ENCODE measurements around the gene PRDM15. TPM values are rescaled to one million over a fixed set of nuclear protein-coding genes. Genes with fewer than 3 reads are reported as not detected.

PRDM15 gene
- total RNA-seq, 1 experiment from 2014 or later: 11.2 TPM

- CTCF ChIA-PET: no interaction called here
- no peaks in the 10 kb centered on the region for H3K9me3 ChIP-seq (ENCODE audit: control insufficient read depth, insufficient read depth, low read depth, low read length)
- POLR2A ChIA-PET: no interaction called here
- intact Hi-C loops (cut with micrococcal nuclease; ENCODE audit: unreplicated experiment): no loop called here
- no peaks in the 10 kb centered on the region for H3K4me1 ChIP-seq (ENCODE audit: control insufficient read depth, insufficient read depth, low read length)
- DNase-seq (ENCODE audit: low read depth, low spot score) (no peak), ATAC-seq (no peak)
- BruUV-seq (replicated peaks): no TSS peak
- H3K4me3 ChIP-seq (ENCODE audit: low read depth in 2 of 2, low read length in 2 of 2): no peak overlapping the region
- in situ Hi-C loops (cut with HindIII; ENCODE audit: low pct_unique_long_range_greater_than_20kb, low sequenced_read_pairs): no loop called here
- H3K36me3 ChIP-seq (ENCODE audit: control insufficient read depth, insufficient read depth, low read length): no peaks in the 10 kb centered on the region
- TF ChIP-seq, protein P1, sequence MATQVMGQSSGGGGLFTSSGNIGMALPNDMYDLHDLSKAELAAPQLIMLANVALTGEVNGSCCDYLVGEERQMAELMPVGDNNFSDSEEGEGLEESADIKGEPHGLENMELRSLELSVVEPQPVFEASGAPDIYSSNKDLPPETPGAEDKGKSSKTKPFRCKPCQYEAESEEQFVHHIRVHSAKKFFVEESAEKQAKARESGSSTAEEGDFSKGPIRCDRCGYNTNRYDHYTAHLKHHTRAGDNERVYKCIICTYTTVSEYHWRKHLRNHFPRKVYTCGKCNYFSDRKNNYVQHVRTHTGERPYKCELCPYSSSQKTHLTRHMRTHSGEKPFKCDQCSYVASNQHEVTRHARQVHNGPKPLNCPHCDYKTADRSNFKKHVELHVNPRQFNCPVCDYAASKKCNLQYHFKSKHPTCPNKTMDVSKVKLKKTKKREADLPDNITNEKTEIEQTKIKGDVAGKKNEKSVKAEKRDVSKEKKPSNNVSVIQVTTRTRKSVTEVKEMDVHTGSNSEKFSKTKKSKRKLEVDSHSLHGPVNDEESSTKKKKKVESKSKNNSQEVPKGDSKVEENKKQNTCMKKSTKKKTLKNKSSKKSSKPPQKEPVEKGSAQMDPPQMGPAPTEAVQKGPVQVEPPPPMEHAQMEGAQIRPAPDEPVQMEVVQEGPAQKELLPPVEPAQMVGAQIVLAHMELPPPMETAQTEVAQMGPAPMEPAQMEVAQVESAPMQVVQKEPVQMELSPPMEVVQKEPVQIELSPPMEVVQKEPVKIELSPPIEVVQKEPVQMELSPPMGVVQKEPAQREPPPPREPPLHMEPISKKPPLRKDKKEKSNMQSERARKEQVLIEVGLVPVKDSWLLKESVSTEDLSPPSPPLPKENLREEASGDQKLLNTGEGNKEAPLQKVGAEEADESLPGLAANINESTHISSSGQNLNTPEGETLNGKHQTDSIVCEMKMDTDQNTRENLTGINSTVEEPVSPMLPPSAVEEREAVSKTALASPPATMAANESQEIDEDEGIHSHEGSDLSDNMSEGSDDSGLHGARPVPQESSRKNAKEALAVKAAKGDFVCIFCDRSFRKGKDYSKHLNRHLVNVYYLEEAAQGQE (IDR thresholded peaks at IDR 0.05; ENCODE audit: insufficient read depth in 1 of 2, low read depth in 2 of 2, low read length in 1 of 2): no peak
- TF ChIP-seq POLR2AphosphoS5 (IDR thresholded peaks at IDR 0.05; ENCODE audit: low read depth, low read length) (no peak), TCF7L2 (IDR thresholded peaks at IDR 0.05; ENCODE audit: low read depth, low read length) (no peak), SIN3A (IDR thresholded peaks at IDR 0.05; ENCODE audit: borderline replicate concordance, insufficient read depth, low read depth, low read length) (no peak), CTCF (IDR thresholded peaks at IDR 0.05) (no peak)
- H3K27ac ChIP-seq (ENCODE audit: low read length): no peak overlapping the region
- H3K27me3 ChIP-seq (ENCODE audit: control insufficient read depth, insufficient read depth, low read length): no peaks in the 10 kb centered on the region
Measured at GRCh38 chr21:41830764-41831452, 48.2 kb downstream of the PRDM15 start.

GRCh38 chr21:41830145-41830707, 48.9 kb downstream of the PRDM15 start:
- CTCF ChIA-PET: no interaction called here
- no TSS peak for BruUV-seq (replicated peaks)

More at GRCh38 chr21:41830145-41830707, 48.9 kb downstream of the PRDM15 start:
- Histone ChIP-seq H3K9me3 (ENCODE audit: control insufficient read depth, insufficient read depth, low read depth, low read length) (no peaks in the 10 kb centered on the region), H3K27ac (ENCODE audit: low read length) (no peak overlapping the region), H3K4me3 (ENCODE audit: low read depth in 2 of 2, low read length in 2 of 2) (no peak overlapping the region), H3K36me3 (ENCODE audit: control insufficient read depth, insufficient read depth, low read length) (no peaks in the 10 kb centered on the region), H3K27me3 (ENCODE audit: control insufficient read depth, insufficient read depth, low read length) (no peaks in the 10 kb centered on the region), H3K4me1 (ENCODE audit: control insufficient read depth, insufficient read depth, low read length) (no peaks in the 10 kb centered on the region)
- POLR2A ChIA-PET: no interaction called here
- intact Hi-C loops (cut with micrococcal nuclease; ENCODE audit: unreplicated experiment) (no loop called here), in situ Hi-C loops (cut with HindIII; ENCODE audit: low pct_unique_long_range_greater_than_20kb, low sequenced_read_pairs) (no loop called here)
- ATAC-seq: no peak
- DNase-seq (ENCODE audit: low read depth, low spot score): no peak
- TF ChIP-seq POLR2AphosphoS5 (IDR thresholded peaks at IDR 0.05; ENCODE audit: low read depth, low read length) (no peak), CTCF (IDR thresholded peaks at IDR 0.05) (no peak), TCF7L2 (IDR thresholded peaks at IDR 0.05; ENCODE audit: low read depth, low read length) (no peak), SIN3A (IDR thresholded peaks at IDR 0.05; ENCODE audit: borderline replicate concordance, insufficient read depth, low read depth, low read length) (no peak)
- TF ChIP-seq, protein P1 (IDR thresholded peaks at IDR 0.05; ENCODE audit: insufficient read depth in 1 of 2, low read depth in 2 of 2, low read length in 1 of 2): no peak
